Right lobe of liver (tissue), 6 donors: Measurements from ENCODE around the gene CACNA1E. TPM values are rescaled to one million over a fixed set of nuclear protein-coding genes. Genes with fewer than 3 reads are reported as not detected.

Source experiments
- ATAC-seq, 4 donors: fragments of 200-7000 bp; cut with Tn5 transposase; one replicate each; pipeline ENCODE4 v1.9.1; 2020; ENCODE audit warnings: mild to moderate bottlenecking in 4 of 4, moderate library complexity in 4 of 4
- DNase-seq, 3 donors: peaks; one replicate each; pipeline ENCODE4 v3.0.0-alpha.2; 2020
- H3K27ac ChIP-seq, 3 donors: fragments of 200-600 bp; one replicate each; pipeline ENCODE4 v1.8.0; 2022
- H3K27me3 ChIP-seq, 2 donors: fragments of 200-600 bp; one replicate each; pipeline ENCODE4 v1.8.0; 2022
- H3K36me3 ChIP-seq, 4 donors: fragments of 200-600 bp; sonication (generic) in 1 of 4; one replicate each; pipeline versions ENCODE4 v1.5.1 to v1.8.0; 2017 to 2022; ENCODE audit warnings: control low read depth in 1 of 4
- H3K4me1 ChIP-seq, 4 donors: fragments of 200-600 bp; sonication (generic) in 1 of 4; one replicate each; pipeline versions ENCODE4 v1.5.1 to v1.8.0; 2017 to 2022; ENCODE audit warnings: control low read depth in 1 of 4
- H3K4me3 ChIP-seq, 3 donors: fragments of 200-600 bp; one replicate each; pipeline ENCODE4 v1.8.0; 2022
- H3K9me3 ChIP-seq, 4 donors: fragments of 200-600 bp; sonication (generic) in 1 of 4; one replicate each; pipeline versions ENCODE4 v1.5.1 to v1.8.0; 2017 to 2022; ENCODE audit warnings: control low read depth in 1 of 4
- POLR2A ChIP-seq: fragments of 450-650 bp; IDR thresholded peaks from one replicate; pipeline ENCODE4 v1.6.1; 2017; ENCODE audit warnings: antibody characterized with exemption, mild to moderate bottlenecking
- WGBS: methylation state at CpG from one replicate; pipeline ENCODE4 v1.1.6; 2018; ENCODE audit warnings: low coverage, low lambda C conversion rate; ENCODE audit not compliant: insufficient coverage; ENCODE audit errors: missing lambda C conversion rate; 5-methylcytosine and 5-hydroxymethylcytosine counted together
- intact Hi-C, 2 donors: fragments of 100-400 bp; cut with DNase I; formaldehyde crosslinking; loops; one replicate each; pipeline versions ENCODE4 v1.11.2 to v1.14.1; 2022
- total RNA-seq, 6 experiments: library from RNA; depleted of rRNA in 2 of 6; stranded (reverse); fragments of >200 nt in 2 of 6; fragmentation: NEBNext Ultra II Directional in 3 of 6; extraction: Animal tissue kit (Norgen Biotek cat#: 25700) in 3 of 6; gene quantifications; one replicate each; pipeline versions ENCODE4 v1.1.0 to v1.2.4, GENCODE V29; 2016 to 2023
- TF ChIP-seq, protein P1 (sequence below), 4 donors: fragments of 200-600 bp in 3 of 4; fragments of 450-650 bp in 1 of 4; IDR thresholded peaks; one replicate each; pipeline versions ENCODE4 v1.5.1 to v1.8.0; 2016 to 2022; ENCODE audit warnings: antibody characterized with exemption in 4 of 4, mild to moderate bottlenecking in 2 of 4
- donor health status: DM: no; HTN: yes; CAD: no.
- donor health status: DM: no; HTN: no; CAD: no.
- donor health status: DM: no; HTN: no; CAD: no.
- donor health status: DM: no; HTN: yes; CAD: no.
- donor health status: DM: no; HTN: yes; CAD: no.

Gene CACNA1E
- total RNA-seq, 6 experiments from 2014 or later = 0.05 to 0.09 (median 0.06) TPM; not detected in 2

GRCh38 chr1:181568736-181569135, 85.4 kb downstream of the CACNA1E start:
- no peak overlapping the region for H3K27ac ChIP-seq
- H3K27me3 ChIP-seq = no peaks in the 10 kb centered on the region
- no peaks in the 10 kb centered on the region for H3K9me3 ChIP-seq
- H3K36me3 ChIP-seq = no peaks in the 10 kb centered on the region
- intact Hi-C loops = no loop called here
- no peaks in the 10 kb centered on the region for H3K4me1 ChIP-seq
- H3K4me3 ChIP-seq = no peak overlapping the region
- no peak for DNase-seq
- 68% methylated on average over 4 of the region's 4 CpGs for WGBS
- ATAC-seq = no peak
- no peak for TF ChIP-seq POLR2A
- TF ChIP-seq, protein P1, sequence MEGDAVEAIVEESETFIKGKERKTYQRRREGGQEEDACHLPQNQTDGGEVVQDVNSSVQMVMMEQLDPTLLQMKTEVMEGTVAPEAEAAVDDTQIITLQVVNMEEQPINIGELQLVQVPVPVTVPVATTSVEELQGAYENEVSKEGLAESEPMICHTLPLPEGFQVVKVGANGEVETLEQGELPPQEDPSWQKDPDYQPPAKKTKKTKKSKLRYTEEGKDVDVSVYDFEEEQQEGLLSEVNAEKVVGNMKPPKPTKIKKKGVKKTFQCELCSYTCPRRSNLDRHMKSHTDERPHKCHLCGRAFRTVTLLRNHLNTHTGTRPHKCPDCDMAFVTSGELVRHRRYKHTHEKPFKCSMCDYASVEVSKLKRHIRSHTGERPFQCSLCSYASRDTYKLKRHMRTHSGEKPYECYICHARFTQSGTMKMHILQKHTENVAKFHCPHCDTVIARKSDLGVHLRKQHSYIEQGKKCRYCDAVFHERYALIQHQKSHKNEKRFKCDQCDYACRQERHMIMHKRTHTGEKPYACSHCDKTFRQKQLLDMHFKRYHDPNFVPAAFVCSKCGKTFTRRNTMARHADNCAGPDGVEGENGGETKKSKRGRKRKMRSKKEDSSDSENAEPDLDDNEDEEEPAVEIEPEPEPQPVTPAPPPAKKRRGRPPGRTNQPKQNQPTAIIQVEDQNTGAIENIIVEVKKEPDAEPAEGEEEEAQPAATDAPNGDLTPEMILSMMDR (IDR thresholded peaks at IDR 0.05) = no peak

- DNase-seq (no peak), ATAC-seq (peak in 1 of 4 donors; percentile 10)
- H3K36me3 ChIP-seq = no peaks in the 10 kb centered on the region
- H3K27ac ChIP-seq = no peak overlapping the region
- intact Hi-C loops = no loop called here
- H3K4me3 ChIP-seq = no peak overlapping the region
- 75% methylated on average over 3 of the region's 8 CpGs for WGBS
- TF ChIP-seq, protein P1 (IDR thresholded peaks at IDR 0.05) = no peak
- TF ChIP-seq POLR2A = no peak
- no peaks in the 10 kb centered on the region for H3K27me3 ChIP-seq
- H3K9me3 ChIP-seq = no peaks in the 10 kb centered on the region
- H3K4me1 ChIP-seq = no peaks in the 10 kb centered on the region
These were observed 94.2 kb downstream of the CACNA1E start for GRCh38 chr1:181577475-181577874.

- ATAC-seq (peak; percentile 86 to 96 (median 92)), DNase-seq (peak in 1 of 3 donors; percentile 61)
- no peaks in the 10 kb centered on the region for H3K9me3 ChIP-seq
- no peak overlapping the region for H3K4me3 ChIP-seq
- TF ChIP-seq, protein P1 (IDR thresholded peaks at IDR 0.05) = peak; percentile 56 to 91 (median 78)
- no peak for TF ChIP-seq POLR2A
- whole genome bisulfite sequencing = 16% methylated on average over 3 of the region's 3 CpGs
- H3K4me1 ChIP-seq = no peaks in the 10 kb centered on the region
- H3K27me3 ChIP-seq = no peaks in the 10 kb centered on the region
- no peak overlapping the region for H3K27ac ChIP-seq
- H3K36me3 ChIP-seq = no peaks in the 10 kb centered on the region
- intact Hi-C loops = no loop called here
These were observed 100.3 kb downstream of the CACNA1E start for GRCh38 chr1:181583598-181583997.

DNA sequence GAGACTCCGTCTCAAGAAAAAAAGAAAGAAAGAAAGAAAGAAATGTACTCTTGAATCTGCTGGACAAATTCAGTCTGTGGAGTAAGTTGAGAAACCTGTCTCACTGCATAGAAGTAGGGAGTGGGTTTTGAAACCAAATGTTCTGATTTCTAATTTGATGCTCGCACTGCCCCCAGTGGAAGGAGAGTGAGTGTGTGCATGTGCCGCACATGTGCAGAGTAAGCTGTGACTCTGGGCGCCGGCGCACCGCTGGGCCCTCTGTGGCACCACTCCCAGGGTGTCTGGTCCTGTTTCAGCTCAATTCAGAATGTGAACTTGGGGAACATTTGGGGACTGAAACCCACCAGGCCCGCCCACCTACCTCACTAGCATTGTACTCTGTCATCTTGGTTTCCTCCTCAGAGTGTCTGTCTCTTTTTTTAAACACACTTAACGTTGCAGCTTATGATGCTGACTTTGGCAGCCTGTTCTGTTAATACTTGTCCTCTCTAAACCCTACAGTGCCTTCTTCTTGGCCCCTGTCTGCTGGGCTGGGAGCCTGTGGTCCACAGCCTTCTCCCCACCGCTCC, 104.6 kb downstream of the CACNA1E start:
- no peak overlapping the region for H3K27ac ChIP-seq
- ATAC-seq = no peak
- TF ChIP-seq POLR2A = no peak
- TF ChIP-seq, protein P1 (IDR thresholded peaks at IDR 0.05) = no peak
- H3K9me3 ChIP-seq = no peaks in the 10 kb centered on the region
- WGBS = 50% methylated on average over 3 of the region's 10 CpGs
- no peak overlapping the region for H3K4me3 ChIP-seq
- no peaks in the 10 kb centered on the region for H3K27me3 ChIP-seq
- H3K4me1 ChIP-seq = no peaks in the 10 kb centered on the region
- H3K36me3 ChIP-seq = no peaks in the 10 kb centered on the region
- intact Hi-C loops = no loop called here
- no peak for DNase-seq
